ENCODE results near the gene DDI2. TPM values are rescaled to one million over a fixed set of nuclear protein-coding genes. Genes with fewer than 3 reads are reported as not detected.

The DDI2 gene
- total and polyA plus RNA-seq, 4 donors, result 9.5 to 72.5 (median 42.0) TPM

GRCh38 chr1:15620902-15621682 is 3.8 kb downstream of the DDI2 start:
- Histone ChIP-seq H3K9ac (ENCODE audit: low read depth in 1 of 2, low read length in 2 of 2) (no peak overlapping the region), H3K36me3 (ENCODE audit: control insufficient read depth in 4 of 4, insufficient read depth in 3 of 4, low read depth in 1 of 4, low read length in 3 of 4) (peaks cover 0 to 2% (median 0%) of the 10 kb centered on the region in 4 donors), H3K4me1 (ENCODE audit: control insufficient read depth in 4 of 4, insufficient read depth in 4 of 4, low read length in 3 of 4) (peaks cover 14 to 74% (median 58%) of the 10 kb centered on the region in 4 donors), H3K9me3 (ENCODE audit: control insufficient read depth in 4 of 4, low read length in 3 of 4) (no peaks in the 10 kb centered on the region), H3K27ac (ENCODE audit: low read depth in 1 of 2, low read length in 2 of 2) (no peak overlapping the region), H3K4me3 (ENCODE audit: low read depth in 1 of 3, low read length in 3 of 3) (no peak overlapping the region), H3K27me3 (ENCODE audit: control insufficient read depth in 4 of 4, insufficient read depth in 4 of 4, low read length in 3 of 4) (no peaks in the 10 kb centered on the region)
- TF ChIP-seq RAD21 (IDR thresholded peaks at IDR 0.05), result no peak
- TF ChIP-seq CTCF (IDR thresholded peaks at IDR 0.05; ENCODE audit: low read depth, low read length, missing input control), result no peak
- TF ChIP-seq, protein P1, sequence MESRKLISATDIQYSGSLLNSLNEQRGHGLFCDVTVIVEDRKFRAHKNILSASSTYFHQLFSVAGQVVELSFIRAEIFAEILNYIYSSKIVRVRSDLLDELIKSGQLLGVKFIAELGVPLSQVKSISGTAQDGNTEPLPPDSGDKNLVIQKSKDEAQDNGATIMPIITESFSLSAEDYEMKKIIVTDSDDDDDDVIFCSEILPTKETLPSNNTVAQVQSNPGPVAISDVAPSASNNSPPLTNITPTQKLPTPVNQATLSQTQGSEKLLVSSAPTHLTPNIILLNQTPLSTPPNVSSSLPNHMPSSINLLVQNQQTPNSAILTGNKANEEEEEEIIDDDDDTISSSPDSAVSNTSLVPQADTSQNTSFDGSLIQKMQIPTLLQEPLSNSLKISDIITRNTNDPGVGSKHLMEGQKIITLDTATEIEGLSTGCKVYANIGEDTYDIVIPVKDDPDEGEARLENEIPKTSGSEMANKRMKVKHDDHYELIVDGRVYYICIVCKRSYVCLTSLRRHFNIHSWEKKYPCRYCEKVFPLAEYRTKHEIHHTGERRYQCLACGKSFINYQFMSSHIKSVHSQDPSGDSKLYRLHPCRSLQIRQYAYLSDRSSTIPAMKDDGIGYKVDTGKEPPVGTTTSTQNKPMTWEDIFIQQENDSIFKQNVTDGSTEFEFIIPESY (IDR thresholded peaks at IDR 0.05), result no peak
- TF ChIP-seq, protein P2, sequence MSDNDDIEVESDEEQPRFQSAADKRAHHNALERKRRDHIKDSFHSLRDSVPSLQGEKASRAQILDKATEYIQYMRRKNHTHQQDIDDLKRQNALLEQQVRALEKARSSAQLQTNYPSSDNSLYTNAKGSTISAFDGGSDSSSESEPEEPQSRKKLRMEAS (IDR thresholded peaks at IDR 0.05), result no peak
- no peak for TF ChIP-seq RXRA (IDR thresholded peaks at IDR 0.05)
- TF ChIP-seq HNF4G (IDR thresholded peaks at IDR 0.05), result no peak
- TF ChIP-seq ATF3 (IDR thresholded peaks at IDR 0.05), result no peak
- no peak for TF ChIP-seq EGR1 (IDR thresholded peaks at IDR 0.05; ENCODE audit: low read depth in 2 of 2)
- no peak for TF ChIP-seq FOXA2 (IDR thresholded peaks at IDR 0.05)
- no peak for TF ChIP-seq NR2F2 (IDR thresholded peaks at IDR 0.05)
- TF ChIP-seq TAF1 (conservative IDR thresholded peaks at IDR 0.05), result no peak
- 93% methylated on average over 7 of the region's 7 CpGs for WGBS
- no peak for DNase-seq (ENCODE audit: low spot score)

DNA sequence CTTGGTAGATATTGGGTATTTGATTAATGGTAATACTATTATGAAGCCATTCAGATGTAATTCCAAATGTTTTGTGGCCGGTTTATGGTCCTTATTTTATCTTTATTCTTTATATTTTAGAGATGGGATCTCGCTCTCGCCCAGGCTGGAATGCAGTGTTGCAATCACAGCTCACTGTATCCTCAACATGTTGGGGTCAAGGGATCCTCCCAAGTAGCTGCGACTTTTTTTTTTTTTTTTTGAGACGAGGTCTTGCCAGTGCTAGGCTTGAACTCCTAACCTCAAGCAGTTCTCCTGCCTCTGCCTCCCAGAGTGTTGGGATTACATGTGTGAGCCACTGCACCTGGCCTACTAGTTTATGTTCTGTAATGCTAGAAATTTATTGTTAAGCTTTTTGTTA is 4.7 kb downstream of the DDI2 start:
- peaks cover 2 to 7% (median 5%) of the 10 kb centered on the region in 4 donors for H3K36me3 ChIP-seq (ENCODE audit: control insufficient read depth in 4 of 4, insufficient read depth in 3 of 4, low read depth in 1 of 4, low read length in 3 of 4)
- H3K4me1 ChIP-seq (ENCODE audit: control insufficient read depth in 4 of 4, insufficient read depth in 4 of 4, low read length in 3 of 4), result peaks cover 11 to 74% (median 58%) of the 10 kb centered on the region in 4 donors
- H3K27me3 ChIP-seq (ENCODE audit: control insufficient read depth in 4 of 4, insufficient read depth in 4 of 4, low read length in 3 of 4), result no peaks in the 10 kb centered on the region
- H3K9me3 ChIP-seq (ENCODE audit: control insufficient read depth in 4 of 4, low read length in 3 of 4), result no peaks in the 10 kb centered on the region
- H3K4me3 ChIP-seq (ENCODE audit: low read depth in 1 of 3, low read length in 3 of 3), result no peak overlapping the region
- TF ChIP-seq HNF4A (conservative IDR thresholded peaks at IDR 0.05), result peak in 1 of 2 donors; percentile 11
- peak in 1 of 2 donors; percentile 22 for TF ChIP-seq RXRA (IDR thresholded peaks at IDR 0.05)
- TF ChIP-seq, protein P2 (IDR thresholded peaks at IDR 0.05), result no peak
- H3K9ac ChIP-seq (ENCODE audit: low read depth in 1 of 2, low read length in 2 of 2), result no peak overlapping the region
- H3K27ac ChIP-seq (ENCODE audit: low read depth in 1 of 2, low read length in 2 of 2), result no peak overlapping the region
- WGBS, result 35% methylated on average over 5 of the region's 5 CpGs
- DNase-seq (ENCODE audit: low spot score), result no peak
